LNCaP clone FGC (cell line): ENCODE data around the gene TAP2.

ENCODE experiments used
- DNase-seq: peaks from one replicate; pipeline ENCODE4 v3.0.0-alpha.2; 2011; ENCODE audit warnings: low read depth
- H3K4me3 ChIP-seq: 2 replicates; pipeline ENCODE4 v1.5.1; 2011; ENCODE audit warnings: mild to moderate bottlenecking, low read depth, low read length, control low read depth
- TF ChIP-seq, protein P1 (sequence below): IDR thresholded peaks from 2 replicates; pipeline ENCODE4 v1.5.1; 2012; ENCODE audit warnings: mild to moderate bottlenecking; ENCODE audit not compliant: control insufficient read depth, insufficient read depth; ENCODE audit errors: extremely low read depth

TAP2 gene

DNA sequence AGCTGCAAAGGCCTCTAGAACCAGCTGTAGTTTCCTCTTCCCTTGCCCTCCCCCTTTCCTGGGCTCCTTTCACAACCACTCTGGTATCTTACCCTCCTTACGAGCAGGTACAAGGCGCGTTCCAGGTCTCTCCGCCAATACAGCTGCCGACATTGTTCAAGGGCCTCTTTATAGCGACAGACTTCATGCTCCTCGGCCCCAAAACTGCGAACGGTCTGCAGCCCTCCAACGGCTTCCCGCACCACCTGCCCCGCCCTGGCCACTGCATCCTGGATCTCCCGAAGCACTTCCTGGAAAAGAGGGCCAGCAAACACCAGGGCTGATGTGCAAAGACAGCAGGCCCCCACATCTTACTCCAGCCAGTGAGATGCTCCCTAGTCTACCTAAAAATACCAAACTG, 6.0 kb downstream of the TAP2 start:
- no peak overlapping the region for H3K4me3 ChIP-seq
- TF ChIP-seq, protein P1, sequence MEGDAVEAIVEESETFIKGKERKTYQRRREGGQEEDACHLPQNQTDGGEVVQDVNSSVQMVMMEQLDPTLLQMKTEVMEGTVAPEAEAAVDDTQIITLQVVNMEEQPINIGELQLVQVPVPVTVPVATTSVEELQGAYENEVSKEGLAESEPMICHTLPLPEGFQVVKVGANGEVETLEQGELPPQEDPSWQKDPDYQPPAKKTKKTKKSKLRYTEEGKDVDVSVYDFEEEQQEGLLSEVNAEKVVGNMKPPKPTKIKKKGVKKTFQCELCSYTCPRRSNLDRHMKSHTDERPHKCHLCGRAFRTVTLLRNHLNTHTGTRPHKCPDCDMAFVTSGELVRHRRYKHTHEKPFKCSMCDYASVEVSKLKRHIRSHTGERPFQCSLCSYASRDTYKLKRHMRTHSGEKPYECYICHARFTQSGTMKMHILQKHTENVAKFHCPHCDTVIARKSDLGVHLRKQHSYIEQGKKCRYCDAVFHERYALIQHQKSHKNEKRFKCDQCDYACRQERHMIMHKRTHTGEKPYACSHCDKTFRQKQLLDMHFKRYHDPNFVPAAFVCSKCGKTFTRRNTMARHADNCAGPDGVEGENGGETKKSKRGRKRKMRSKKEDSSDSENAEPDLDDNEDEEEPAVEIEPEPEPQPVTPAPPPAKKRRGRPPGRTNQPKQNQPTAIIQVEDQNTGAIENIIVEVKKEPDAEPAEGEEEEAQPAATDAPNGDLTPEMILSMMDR, result no peak
- no peak for DNase-seq

DNA sequence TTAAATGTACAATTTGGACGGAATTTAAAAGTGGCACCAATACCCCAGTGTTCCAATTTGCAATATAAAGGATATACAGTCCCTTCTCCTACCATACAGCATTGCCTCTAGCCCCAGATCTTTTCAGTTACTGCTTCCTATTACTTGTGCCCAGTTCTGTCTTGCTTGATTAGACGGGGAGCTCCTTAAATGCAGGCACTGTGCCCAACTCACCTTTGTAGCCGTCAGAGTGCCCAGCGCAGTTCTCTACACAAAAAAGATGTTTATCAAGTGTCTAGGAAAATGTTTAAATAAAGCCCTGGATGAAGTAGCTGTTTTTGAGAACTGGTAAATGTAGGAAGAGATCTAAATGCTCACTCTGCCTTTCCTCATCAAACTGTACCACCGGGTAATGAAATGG, 7.6 kb downstream of the TAP2 start:
- H3K4me3 ChIP-seq, result no peak overlapping the region
- TF ChIP-seq, protein P1, result no peak
- no peak for DNase-seq

DNA sequence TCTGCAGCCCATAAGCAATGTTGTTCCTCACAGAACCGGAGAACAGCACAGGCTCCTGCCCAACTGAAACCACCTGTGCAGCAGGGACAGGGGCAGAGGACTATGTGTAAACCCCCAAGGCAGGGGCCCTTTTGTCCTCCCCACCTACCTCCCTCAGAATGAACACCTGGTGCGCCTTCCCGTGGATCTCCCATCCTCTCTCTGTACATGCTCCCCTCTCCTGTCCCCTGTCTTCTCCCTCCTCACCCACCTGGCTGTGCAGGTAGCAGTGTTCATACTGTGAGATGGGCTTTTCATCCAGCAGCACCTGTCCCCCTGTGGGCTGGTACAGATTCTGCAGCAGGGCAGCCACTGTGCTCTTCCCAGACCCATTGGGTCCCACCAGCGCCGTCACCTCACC, 8.5 kb downstream of the TAP2 start:
- TF ChIP-seq, protein P1, result no peak

DNA sequence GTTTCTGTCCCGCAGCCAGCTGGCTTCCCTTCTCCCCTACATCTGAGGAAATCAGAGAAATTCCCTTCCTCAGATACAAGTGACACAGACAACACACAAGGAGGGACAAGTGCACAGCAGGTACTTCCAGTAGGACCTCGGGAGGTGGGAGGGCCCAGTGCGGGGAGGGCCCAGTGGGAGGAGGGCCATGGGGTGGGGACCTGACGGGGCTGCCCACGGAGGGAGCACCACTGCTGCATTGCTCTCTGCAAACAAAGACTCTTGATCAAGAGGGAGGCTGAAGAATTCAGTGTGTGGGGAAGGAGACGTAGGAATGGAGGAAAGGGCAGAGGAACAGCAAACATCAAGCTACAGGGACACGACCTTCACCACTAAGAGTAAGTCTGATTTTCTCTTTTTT, 9.0 kb downstream of the TAP2 start:
- TF ChIP-seq, protein P1, result no peak
- no peak overlapping the region for H3K4me3 ChIP-seq
- DNase-seq, result no peak

More for the DNA sequence above, 8.5 kb downstream of the TAP2 start:
- DNase-seq, result no peak
- H3K4me3 ChIP-seq, result no peak overlapping the region

DNA sequence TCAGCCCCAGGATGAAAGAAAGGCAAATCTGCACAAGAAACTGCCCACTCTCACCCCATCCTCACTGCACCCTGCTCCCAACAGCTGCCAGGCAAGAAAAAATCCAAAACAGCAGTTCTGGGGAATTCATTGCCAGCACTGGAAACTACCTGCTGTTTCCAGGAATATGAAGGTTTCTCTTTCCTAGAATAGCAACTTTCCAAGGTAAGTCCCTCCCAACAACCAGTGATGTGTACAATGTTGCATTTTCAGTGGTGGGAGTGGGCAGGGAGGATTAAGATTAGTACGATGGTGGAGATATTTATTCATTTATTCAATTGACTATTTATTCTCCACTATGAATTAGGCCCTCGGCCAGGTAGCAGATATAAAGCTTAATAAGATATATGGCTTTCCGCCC, 11.5 kb downstream of the TAP2 start:
- DNase-seq, result no peak
- TF ChIP-seq, protein P1, result no peak
- H3K4me3 ChIP-seq, result no peak overlapping the region

DNA sequence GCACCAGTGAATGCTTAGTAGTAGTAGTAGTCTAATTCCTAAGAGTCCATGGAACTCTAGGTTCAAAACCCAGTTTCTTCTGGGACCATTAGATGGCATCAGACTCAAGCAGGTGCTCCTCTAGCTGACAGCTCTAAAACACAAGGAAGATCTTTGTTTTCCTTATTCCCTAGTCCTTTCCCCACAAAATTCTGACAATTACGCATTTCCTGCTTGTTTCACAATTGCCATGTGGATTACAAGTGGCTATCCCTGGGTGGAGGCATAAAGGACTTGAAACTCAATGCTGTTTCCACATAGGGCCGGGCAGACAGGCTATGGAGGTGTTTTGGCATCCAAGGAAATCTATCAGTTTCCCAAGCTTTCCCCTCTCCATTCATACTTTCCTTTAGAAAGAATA, 12.6 kb downstream of the TAP2 start:
- TF ChIP-seq, protein P1, result peak; percentile 64
- no peak for DNase-seq

DNA sequence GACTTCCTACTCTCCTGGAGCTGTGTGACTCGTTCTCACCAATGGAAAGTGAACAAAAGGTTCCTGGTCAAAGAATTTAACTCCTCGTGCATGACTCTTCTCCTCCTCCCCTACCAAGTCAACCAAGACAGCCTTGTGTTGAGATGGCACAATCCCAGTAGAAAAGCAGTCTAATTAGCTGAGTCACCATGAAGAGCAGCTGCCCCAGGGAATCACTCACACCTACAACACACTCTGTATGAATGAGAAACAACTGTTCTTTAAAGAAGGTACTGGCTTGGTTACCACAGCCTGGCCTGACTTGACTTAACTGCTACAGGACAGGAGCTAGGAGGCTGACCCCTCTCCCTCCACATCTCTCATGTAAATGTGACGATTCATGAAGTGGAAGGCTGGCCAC, 18.8 kb downstream of the TAP2 start:
- TF ChIP-seq, protein P1, result no peak
- no peak for DNase-seq
- no peak overlapping the region for H3K4me3 ChIP-seq

More for the DNA sequence above, 12.6 kb downstream of the TAP2 start:
- no peak overlapping the region for H3K4me3 ChIP-seq
